A549 (cell line): ENCODE data around the gene AKR1C3. TPM values are rescaled to one million over a fixed set of nuclear protein-coding genes. Genes with fewer than 3 reads are reported as not detected.
"Not testable (repeated sequence)": the region's sequence is repeated elsewhere in the genome, so short reads cannot be mapped to it uniquely, and the experiment has no call there.

Source experiments
- ATAC-seq, 2 experiments: fragments of 200-7000 bp in 1 of 2; fragments of >200 bp in 1 of 2; cut with Nextera tagmentation in 1 of 2; cut with Tn5 transposase in 1 of 2; 3 replicates each; pipeline versions ENCODE4 v1.8.0 to v1.9.1; 2018 to 2020; ENCODE audit warnings: mild to moderate bottlenecking in 1 of 2, moderate library complexity in 1 of 2
- CTCF ChIA-PET: fragments of 300-600 bp; sonication (Branson Sonifier 250); formaldehyde crosslinking; extraction: SDS; loops from one replicate; lab custom pipeline; 2021; ENCODE audit warnings: antibody characterized with exemption, inconsistent platforms; lab: Yijun Ruan, JAX
- POLR2A ChIA-PET: fragments of 350-600 bp; formaldehyde crosslinking; extraction: SDS; loops from one replicate; lab custom pipeline; 2021; ENCODE audit warnings: antibody characterized with exemption, inconsistent platforms; lab: Yijun Ruan, JAX
- DNase-seq, 2 experiments: peaks; one replicate each; pipeline versions ENCODE4 v3.0.0 to v3.0.0-alpha.2; 2011 to 2016; ENCODE audit warnings: low read depth in 1 of 2, low spot score in 1 of 2
- FAIRE-seq: peaks from 2 replicates; lab custom pipeline; 2011; peaks lifted over from hg19 to GRCh38; lab: Jason Lieb, UNC
- H3K27ac ChIP-seq, 2 experiments: fragments of >200 bp; sonication (Bioruptor Twin); formaldehyde crosslinking; 3 replicates each; pipeline ENCODE4 v1.5.1; 2016 to 2017
- H3K4me1 ChIP-seq: fragments of >200 bp; sonication (Bioruptor Twin); formaldehyde crosslinking; 3 replicates; pipeline ENCODE4 v1.6.1; 2016
- H3K4me2 ChIP-seq: fragments of >200 bp; sonication (Bioruptor Twin); formaldehyde crosslinking; 3 replicates; pipeline ENCODE4 v1.6.1; 2016
- H3K4me3 ChIP-seq: fragments of >200 bp; sonication (Bioruptor Twin); formaldehyde crosslinking; 3 replicates; pipeline ENCODE4 v1.5.1; 2016
- H3K9me3 ChIP-seq: fragments of >200 bp; sonication (Bioruptor Twin); formaldehyde crosslinking; 3 replicates; pipeline ENCODE4 v1.6.1; 2016
- CBX2 ChIP-seq: fragments of 200-600 bp; sonication (generic); IDR thresholded peaks from 2 replicates; pipeline ENCODE4 v1.6.1; 2016; ENCODE audit warnings: low read depth, mild to moderate bottlenecking, borderline replicate concordance
- EP300 ChIP-seq, 2 experiments: fragments of >200 bp; sonication (Bioruptor Twin); formaldehyde crosslinking; IDR thresholded peaks; 2 replicates in 1 of 2; 3 replicates in 1 of 2; pipeline ENCODE4 v1.6.1; 2016 to 2017
- FOSB ChIP-seq: fragments of 250-450 bp; sonication (Bioruptor Pico); IDR thresholded peaks from 2 replicates; pipeline ENCODE4 v1.5.0; 2020; ENCODE audit warnings: mild to moderate bottlenecking, moderate library complexity
- KDM5A ChIP-seq: fragments of 200-600 bp; sonication (generic); IDR thresholded peaks from 2 replicates; pipeline ENCODE4 v1.6.1; 2016; ENCODE audit warnings: antibody characterized with exemption, mild to moderate bottlenecking
- NPAS2 ChIP-seq: fragments of 250-450 bp; sonication (Bioruptor Pico); IDR thresholded peaks from 2 replicates; pipeline ENCODE4 v1.8.0; 2022; ENCODE audit warnings: mild to moderate bottlenecking, moderate library complexity, borderline replicate concordance
- PHF8 ChIP-seq: fragments of 200-600 bp; sonication (generic); IDR thresholded peaks from 2 replicates; pipeline ENCODE4 v1.6.1; 2016; ENCODE audit warnings: low read depth, mild to moderate bottlenecking, antibody characterized with exemption, moderate library complexity, borderline replicate concordance
- POLR2A ChIP-seq: IDR thresholded peaks from 2 replicates; pipeline ENCODE4 v1.6.1; 2012; ENCODE audit warnings: mild to moderate bottlenecking, low read length
- POLR2AphosphoS2 ChIP-seq: conservative IDR thresholded peaks from 2 replicates; pipeline ENCODE4 v1.6.1; 2012; ENCODE audit warnings: low read length, improper control_type of control experiment, inconsistent platforms
- RAD21 ChIP-seq, 2 experiments: fragments of >200 bp in 1 of 2; sonication (Bioruptor Twin) in 1 of 2; formaldehyde crosslinking in 1 of 2; IDR thresholded peaks in 1 of 2; conservative IDR thresholded peaks in 1 of 2; 2 replicates in 1 of 2; 3 replicates in 1 of 2; pipeline ENCODE4 v1.6.1; 2012 to 2018; ENCODE audit warnings: inconsistent platforms in 1 of 2
- RCOR1 ChIP-seq: fragments of 150-350 bp; IDR thresholded peaks from 2 replicates; pipeline ENCODE4 v1.6.1; 2014; ENCODE audit warnings: antibody characterized with exemption, low read length, low read depth
- SREBF2 ChIP-seq: fragments of 450-650 bp; IDR thresholded peaks from 2 replicates; pipeline ENCODE4 v1.6.1; 2014; ENCODE audit warnings: mild to moderate bottlenecking, moderate library complexity
- TFCP2L1 ChIP-seq: fragments of 250-450 bp; sonication (Bioruptor Pico); IDR thresholded peaks from 2 replicates; pipeline ENCODE4 v1.5.0; 2021; ENCODE audit warnings: mild to moderate bottlenecking
- WGBS: methylation state at CpG from one replicate; pipeline ENCODE4 v1.1.6; 2017; ENCODE audit errors: missing lambda C conversion rate; 5-methylcytosine and 5-hydroxymethylcytosine counted together
- polyA plus RNA-seq, 4 experiments: library from polyadenylated mRNA; depleted of rRNA in 3 of 4; stranded (reverse); fragments of >200 nt; fragmentation: RNase III in 1 of 4; extraction: RNeasy Plus Mini Kit Qiagen cat#74134 plus additional on column Dnase treatment in 1 of 4; gene quantifications; 2 replicates in 3 of 4; 3 replicates in 1 of 4; pipeline ENCODE4 v1.2.3, GENCODE V29; 2011 to 2017
- TF ChIP-seq, protein P1 (sequence below): IDR thresholded peaks from 2 replicates; pipeline ENCODE4 v1.6.1; 2012
- TF ChIP-seq, protein P2 (sequence below): fragments of 250-450 bp; sonication (Bioruptor Pico); IDR thresholded peaks from 2 replicates; pipeline ENCODE4 v1.5.0; 2021; ENCODE audit warnings: mild to moderate bottlenecking, moderate library complexity, borderline replicate concordance
- TF ChIP-seq, protein P3 (sequence below): fragments of 150-350 bp; IDR thresholded peaks from 2 replicates; pipeline ENCODE4 v1.6.1; 2014; ENCODE audit warnings: low read depth, mild to moderate bottlenecking, low read length
- TF ChIP-seq, protein P4 (sequence below): fragments of >200 bp; sonication (Bioruptor Twin); formaldehyde crosslinking; IDR thresholded peaks from 2 replicates; pipeline ENCODE4 v1.6.1; 2016
- TF ChIP-seq, protein P5 (sequence below): fragments of 250-450 bp; sonication (Bioruptor Pico); IDR thresholded peaks from 2 replicates; pipeline ENCODE4 v1.5.0; 2020; ENCODE audit warnings: low read depth, mild to moderate bottlenecking, moderate library complexity

Gene AKR1C3
- polyA plus RNA-seq, 2 of the 4 experiments (the other 2 are of a cell fraction): 1,998 to 3,820 TPM

DNA sequence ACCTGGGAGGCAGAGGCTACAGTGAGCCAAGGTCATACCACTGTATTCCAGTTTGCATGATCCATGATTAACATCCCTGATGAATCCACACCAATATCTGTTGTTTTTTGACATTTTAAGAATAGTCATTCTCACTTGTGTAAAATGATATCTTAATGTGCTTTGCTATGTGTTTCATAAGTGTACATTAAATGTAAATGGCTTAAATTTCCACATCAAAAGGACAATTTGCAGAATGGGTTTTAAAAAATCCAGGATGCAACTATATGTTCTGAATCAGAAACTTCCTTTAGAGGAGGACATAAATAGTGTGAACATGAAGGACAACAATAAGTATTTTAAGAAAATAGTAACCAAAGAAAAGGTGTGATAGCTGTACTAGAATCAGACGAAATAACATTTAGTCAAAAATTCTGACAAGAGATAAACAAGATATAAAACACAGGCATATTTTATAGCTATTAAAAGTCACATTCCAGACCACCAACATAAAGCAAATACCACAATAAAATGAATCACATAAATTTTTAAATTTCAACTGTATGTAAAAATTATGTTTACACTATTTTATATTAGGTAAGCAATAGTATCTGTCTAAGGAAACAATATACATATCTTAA lies 42.4 kb downstream of the AKR1C3 start (continued):
- TF ChIP-seq TFCP2L1 (no peak), FOSB (no peak), SREBF2 (no peak), POLR2AphosphoS2 (no peak), NPAS2 (CRISPR knock-in tag) (no peak), CBX2 (no peak), PHF8 (no peak)
- TF ChIP-seq, protein P1, sequence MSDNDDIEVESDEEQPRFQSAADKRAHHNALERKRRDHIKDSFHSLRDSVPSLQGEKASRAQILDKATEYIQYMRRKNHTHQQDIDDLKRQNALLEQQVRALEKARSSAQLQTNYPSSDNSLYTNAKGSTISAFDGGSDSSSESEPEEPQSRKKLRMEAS: no peak
- TF ChIP-seq, protein P2, sequence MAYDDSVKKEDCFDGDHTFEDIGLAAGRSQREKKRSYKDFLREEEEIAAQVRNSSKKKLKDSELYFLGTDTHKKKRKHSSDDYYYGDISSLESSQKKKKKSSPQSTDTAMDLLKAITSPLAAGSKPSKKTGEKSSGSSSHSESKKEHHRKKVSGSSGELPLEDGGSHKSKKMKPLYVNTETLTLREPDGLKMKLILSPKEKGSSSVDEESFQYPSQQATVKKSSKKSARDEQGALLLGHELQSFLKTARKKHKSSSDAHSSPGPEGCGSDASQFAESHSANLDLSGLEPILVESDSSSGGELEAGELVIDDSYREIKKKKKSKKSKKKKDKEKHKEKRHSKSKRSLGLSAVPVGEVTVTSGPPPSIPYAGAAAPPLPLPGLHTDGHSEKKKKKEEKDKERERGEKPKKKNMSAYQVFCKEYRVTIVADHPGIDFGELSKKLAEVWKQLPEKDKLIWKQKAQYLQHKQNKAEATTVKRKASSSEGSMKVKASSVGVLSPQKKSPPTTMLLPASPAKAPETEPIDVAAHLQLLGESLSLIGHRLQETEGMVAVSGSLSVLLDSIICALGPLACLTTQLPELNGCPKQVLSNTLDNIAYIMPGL (CRISPR knock-in tag): no peak

DNA sequence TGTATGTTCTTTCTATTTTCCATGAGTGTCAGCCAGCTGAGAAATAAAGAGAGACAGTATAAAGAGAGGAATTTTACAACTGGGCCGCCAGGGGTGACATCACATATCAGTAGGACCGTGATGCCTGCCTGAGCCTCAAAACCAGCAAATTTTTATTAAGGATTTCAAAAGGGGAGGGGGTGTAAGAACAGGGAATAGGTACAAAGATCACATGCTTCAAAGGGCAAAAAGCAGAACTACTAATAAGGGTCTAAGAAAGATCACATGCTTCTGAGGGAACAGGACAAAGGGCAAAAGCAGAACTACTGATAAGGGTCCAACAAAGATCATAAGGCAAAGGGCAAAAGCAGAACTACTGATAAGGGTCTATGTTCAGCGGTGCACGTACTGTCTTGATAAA lies 43.5 kb downstream of the AKR1C3 start:
- DNase-seq, H3K4me1 ChIP-seq, CTCF ChIA-PET, H3K4me3 ChIP-seq, FAIRE-seq, ATAC-seq, H3K4me2 ChIP-seq, POLR2A ChIA-PET, H3K27ac ChIP-seq: not testable (repeated sequence)
- H3K9me3 ChIP-seq: peaks cover 47% of the 10 kb centered on the region
- 70% methylated on average over 4 of the region's 4 CpGs for WGBS

DNA sequence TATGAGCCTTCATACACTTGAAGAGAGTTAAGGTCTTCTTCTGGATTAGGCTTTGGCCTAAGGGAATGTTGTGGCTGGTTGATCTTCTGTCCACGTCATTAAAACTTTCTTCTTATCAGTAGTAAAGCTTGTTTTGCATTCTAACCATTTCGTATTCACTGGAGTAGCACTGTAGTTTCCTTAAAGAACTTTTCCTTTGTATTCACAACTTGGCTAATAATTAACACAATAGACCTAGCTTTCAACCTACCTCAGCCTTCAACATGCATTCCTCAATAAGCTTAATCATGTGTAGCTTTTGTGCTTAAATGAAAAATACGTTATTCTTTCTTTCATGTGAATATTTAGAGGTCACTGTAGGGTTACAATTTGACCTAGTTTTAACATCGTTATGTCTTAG lies 48.0 kb downstream of the AKR1C3 start:
- 81% methylated on average over 4 of the region's 4 CpGs for WGBS
- H3K27ac ChIP-seq: 0 out of 6 replicates have a peak overlapping the region, but pooled peaks of 1 of the 2 experiments have one; percentile 44
- H3K4me2 ChIP-seq: no peak overlapping the region
- H3K9me3 ChIP-seq: peaks cover 29% of the 10 kb centered on the region
- ChIA-PET POLR2A (no interaction called here), CTCF (no interaction called here)
- FAIRE-seq (no peak), ATAC-seq (no peak), DNase-seq (no peak)
- H3K4me1 ChIP-seq: peaks cover 9% of the 10 kb centered on the region
- TF ChIP-seq, protein P3, sequence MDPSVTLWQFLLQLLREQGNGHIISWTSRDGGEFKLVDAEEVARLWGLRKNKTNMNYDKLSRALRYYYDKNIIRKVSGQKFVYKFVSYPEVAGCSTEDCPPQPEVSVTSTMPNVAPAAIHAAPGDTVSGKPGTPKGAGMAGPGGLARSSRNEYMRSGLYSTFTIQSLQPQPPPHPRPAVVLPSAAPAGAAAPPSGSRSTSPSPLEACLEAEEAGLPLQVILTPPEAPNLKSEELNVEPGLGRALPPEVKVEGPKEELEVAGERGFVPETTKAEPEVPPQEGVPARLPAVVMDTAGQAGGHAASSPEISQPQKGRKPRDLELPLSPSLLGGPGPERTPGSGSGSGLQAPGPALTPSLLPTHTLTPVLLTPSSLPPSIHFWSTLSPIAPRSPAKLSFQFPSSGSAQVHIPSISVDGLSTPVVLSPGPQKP: no peak
- TF ChIP-seq RAD21 (conservative IDR thresholded peaks at IDR 0.05 in 1 of 2, IDR thresholded peaks at IDR 0.05 in 1 of 2) (no peak), KDM5A (no peak), RCOR1 (no peak), PHF8 (no peak), POLR2A (no peak), EP300 (IDR thresholded peaks at IDR 0.05) (no peak)
- TF ChIP-seq, protein P4, sequence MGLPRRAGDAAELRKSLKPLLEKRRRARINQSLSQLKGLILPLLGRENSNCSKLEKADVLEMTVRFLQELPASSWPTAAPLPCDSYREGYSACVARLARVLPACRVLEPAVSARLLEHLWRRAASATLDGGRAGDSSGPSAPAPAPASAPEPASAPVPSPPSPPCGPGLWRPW: no peak
- TF ChIP-seq, protein P5, sequence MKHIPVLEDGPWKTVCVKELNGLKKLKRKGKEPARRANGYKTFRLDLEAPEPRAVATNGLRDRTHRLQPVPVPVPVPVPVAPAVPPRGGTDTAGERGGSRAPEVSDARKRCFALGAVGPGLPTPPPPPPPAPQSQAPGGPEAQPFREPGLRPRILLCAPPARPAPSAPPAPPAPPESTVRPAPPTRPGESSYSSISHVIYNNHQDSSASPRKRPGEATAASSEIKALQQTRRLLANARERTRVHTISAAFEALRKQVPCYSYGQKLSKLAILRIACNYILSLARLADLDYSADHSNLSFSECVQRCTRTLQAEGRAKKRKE (CRISPR knock-in tag): no peak
- no peak overlapping the region for H3K4me3 ChIP-seq
